Measurements from ENCODE around the gene RBM12. TPM values are rescaled to one million over a fixed set of nuclear protein-coding genes. Genes with fewer than 3 reads are reported as not detected.
"Not testable (repeated sequence)": the region's sequence is repeated elsewhere in the genome, so short reads cannot be mapped to it uniquely, and the experiment has no call there.

The RBM12 gene
- total RNA-seq: 77.7 TPM

DNA sequence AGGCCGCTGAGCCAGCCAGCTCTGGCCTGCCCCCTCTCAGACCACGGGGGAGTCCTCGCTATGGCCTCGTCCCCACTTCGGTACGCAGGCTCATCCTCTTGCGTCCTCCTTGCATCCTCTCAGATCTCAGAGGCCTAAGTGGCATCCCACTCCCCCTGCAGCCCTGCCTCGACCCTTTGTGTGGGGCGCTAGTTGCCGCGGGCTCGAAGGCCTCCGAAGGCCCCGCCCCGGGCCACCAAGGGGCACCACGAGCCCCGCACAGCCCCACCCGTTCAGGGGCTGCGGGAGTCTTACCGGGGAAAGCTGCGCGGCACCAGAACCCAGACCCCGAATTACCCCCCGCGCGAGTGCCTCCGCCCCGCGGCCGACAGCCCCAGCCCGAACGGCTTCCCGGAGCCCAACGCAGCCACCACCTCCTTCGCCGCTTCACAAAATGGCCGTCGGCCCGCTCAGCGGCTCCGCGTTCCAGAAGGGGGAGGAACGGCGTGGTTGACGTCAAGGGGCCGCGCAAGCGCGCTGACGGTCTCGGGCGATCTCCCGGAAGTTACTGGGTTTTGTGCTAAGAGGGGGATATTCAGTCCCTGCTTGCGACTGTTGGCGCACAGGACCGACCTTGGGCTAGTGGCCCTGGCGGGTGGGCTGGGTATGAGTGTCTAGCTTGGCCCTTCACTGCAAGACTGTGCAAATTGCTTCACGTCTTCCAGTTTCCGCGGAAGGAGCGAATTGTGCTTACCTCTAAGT is at the start of gene RBM12, which contains the start of gene CPNE1:
RBM12 (minus strand) TSS at position 435 of the 741 bp plus-strand sequence. CDS start 9,578 bp downstream, outside the sequence.
CPNE1 (minus strand) TSS at position 435 of the 741 bp plus-strand sequence. CDS start 31,977 bp downstream, outside the sequence.
- peak; percentile 96 for DNase-seq (ENCODE audit: low spot score)
- intact Hi-C loops (cut with DNase I): no loop called here
- peak; percentile 97 for ATAC-seq

GRCh38 chr20:35714127-35714526 is 49.4 kb upstream of the RBM12 start:
- no peak for ATAC-seq
- intact Hi-C loops (cut with DNase I): no loop called here
- DNase-seq (ENCODE audit: low spot score): no peak

DNA sequence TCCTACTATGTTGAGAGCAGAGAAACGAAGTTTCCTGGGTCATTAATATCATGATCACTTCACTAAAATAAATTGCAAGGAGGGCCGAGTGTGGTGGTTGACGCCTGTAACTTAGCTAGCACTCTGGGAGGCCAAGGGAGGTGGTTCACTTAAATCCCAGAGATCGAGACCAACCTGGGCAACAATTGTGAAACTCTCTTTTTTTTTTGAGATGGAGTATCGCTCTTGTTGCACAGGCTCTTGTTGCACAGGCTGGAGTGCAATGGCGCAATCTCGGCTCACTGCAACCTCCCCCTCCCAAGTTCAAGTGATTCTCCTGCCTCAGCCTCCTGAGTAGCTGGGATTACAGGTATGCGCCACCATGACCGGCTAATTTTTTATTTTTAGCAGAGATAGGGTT is 48.4 kb upstream of the RBM12 start:
- DNase-seq (ENCODE audit: low spot score); intact Hi-C loops (cut with DNase I); ATAC-seq: not testable (repeated sequence)

- intact Hi-C loops (cut with DNase I): no loop called here
- no peak for DNase-seq (ENCODE audit: low spot score)
- ATAC-seq: no peak
Measured at GRCh38 chr20:35711588-35712209, 47.0 kb upstream of the RBM12 start.

DNA sequence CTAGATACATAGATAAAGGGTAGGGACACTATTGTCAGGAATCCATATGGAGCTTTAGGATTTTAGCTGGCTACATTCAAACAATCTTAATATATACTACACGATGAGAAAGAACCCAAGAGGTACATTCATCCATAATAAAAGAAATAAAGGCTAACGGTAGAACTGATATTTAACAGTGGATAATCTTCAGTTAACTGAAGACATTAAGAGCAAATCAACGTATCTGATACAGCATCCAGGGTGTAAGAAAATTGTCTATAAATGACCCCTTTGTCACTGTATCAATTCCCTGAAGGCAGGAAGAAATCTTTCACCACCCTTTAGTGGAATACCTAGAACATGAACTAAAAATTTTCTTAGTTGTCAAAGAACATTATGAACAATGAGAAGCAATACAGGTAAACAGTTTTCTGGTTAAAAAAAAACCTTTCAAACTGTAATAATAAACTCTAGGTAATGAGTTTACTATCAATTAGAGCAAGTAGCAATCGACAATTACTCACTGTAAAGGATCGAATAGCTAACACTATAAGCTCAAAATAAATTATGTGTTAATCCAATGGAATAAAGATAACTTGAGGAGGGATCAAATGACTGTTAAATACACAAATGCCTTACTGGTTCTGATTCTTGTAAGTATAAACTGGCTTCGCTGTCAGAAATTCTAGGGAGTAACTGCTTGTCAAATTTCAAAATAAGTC is 46.3 kb upstream of the RBM12 start:
- ATAC-seq: no peak
- intact Hi-C loops (cut with DNase I): no loop called here
- DNase-seq (ENCODE audit: low spot score): no peak

GRCh38 chr20:35710039-35710438 is 45.3 kb upstream of the RBM12 start:
- no peak for ATAC-seq
- DNase-seq (ENCODE audit: low spot score): no peak
- intact Hi-C loops (cut with DNase I): no loop called here

GRCh38 chr20:35709259-35709658 is 44.6 kb upstream of the RBM12 start:
- DNase-seq (ENCODE audit: low spot score): no peak
- intact Hi-C loops (cut with DNase I): no loop called here

DNA sequence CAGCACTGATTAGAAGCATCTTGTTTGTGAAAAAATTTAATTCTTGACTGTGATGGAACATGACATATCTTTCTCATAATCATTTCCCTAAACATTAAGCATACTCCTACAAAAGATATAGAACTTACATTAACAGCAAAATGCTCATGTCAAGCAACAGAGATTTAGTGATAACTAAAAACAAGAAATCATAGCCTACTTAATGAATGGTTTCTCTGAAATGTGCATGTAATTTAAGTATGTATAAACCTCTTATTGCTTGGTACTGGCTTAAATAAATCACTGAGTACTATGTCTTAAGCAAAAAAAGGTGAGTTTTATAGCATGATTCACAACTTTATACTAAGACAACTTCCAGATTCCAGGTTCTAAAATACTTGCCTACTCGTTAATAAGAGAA is 43.8 kb upstream of the RBM12 start:
- no peak for ATAC-seq
- no peak for DNase-seq (ENCODE audit: low spot score)
- intact Hi-C loops (cut with DNase I): no loop called here

More at GRCh38 chr20:35709259-35709658, 44.6 kb upstream of the RBM12 start:
- no peak for ATAC-seq

DNA sequence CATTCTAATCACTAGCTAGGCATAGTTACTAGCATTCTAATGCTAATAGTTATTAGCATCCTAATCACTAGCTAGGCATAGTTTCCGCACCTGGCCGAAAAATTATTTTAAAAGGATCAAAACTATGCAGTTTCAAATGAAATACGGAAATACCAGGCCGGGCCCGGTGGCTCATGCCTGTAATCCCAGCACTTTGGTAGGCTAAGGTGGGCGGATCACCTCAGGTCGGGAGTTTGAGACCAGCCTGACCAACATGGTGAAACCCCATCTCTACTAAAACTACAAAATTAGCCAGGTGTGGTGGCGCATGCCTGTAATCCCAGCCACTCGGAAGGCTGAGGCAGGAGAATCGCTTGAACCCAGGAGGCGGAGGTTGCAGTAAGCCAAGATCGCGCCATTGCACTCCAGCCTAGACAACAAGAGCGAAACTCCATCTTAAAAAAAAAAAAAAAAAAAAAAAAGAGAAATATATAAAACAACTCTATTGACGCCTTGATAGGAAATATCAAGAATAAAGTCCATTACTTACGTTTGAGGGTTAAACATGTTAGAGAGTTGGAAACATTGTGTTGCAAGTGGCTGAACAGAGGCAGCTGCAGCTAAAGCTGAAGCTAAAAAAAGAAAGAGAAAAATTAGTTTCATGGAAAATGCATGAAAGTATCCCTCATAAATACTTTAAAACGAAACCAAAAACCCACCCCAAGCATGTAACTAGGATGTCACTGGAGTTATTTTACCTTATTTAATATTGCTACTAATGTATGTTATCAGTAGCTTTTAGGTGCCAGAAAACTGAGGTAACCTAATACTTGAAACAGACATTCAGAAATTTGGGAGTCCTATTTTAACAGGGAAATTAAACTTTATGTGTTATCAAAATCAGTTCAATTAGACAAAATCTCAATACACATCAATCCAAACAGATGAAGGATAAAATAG is 42.2 kb upstream of the RBM12 start:
- peak; percentile 39 for DNase-seq (ENCODE audit: low spot score)
- intact Hi-C loops (cut with DNase I): not testable (repeated sequence)

DNA sequence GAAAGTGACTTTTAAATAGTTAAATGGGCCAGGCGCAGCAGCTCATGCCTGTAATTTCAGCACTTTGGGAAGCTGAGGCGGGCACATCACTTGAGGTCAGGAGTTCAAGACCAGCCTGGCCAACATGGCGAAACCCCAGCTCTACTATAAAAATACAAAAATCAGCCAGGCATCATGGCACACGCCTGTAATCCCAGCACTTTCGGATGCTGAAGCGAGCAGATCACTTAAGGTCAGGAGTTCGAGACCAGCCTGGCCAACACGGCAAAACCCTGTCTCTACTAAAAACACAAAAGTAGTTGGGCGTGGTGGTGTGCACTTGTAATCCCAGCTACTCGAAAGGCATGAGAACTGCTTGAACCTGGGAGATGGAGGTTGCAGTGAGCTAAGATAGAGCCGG is 41.2 kb upstream of the RBM12 start:
- DNase-seq (ENCODE audit: low spot score); intact Hi-C loops (cut with DNase I); ATAC-seq: not testable (repeated sequence)

More for the DNA sequence above, 42.2 kb upstream of the RBM12 start:
- not testable (repeated sequence) for ATAC-seq

- no peak for ATAC-seq
- no peak for DNase-seq (ENCODE audit: low spot score)
- intact Hi-C loops (cut with DNase I): no loop called here
Measured at GRCh38 chr20:35704514-35705261, 40.0 kb upstream of the RBM12 start.

GRCh38 chr20:35702824-35703695 is 38.4 kb upstream of the RBM12 start:
- intact Hi-C loops (cut with DNase I): no loop called here
- ATAC-seq (no peak), DNase-seq (ENCODE audit: low spot score) (no peak)

DNA sequence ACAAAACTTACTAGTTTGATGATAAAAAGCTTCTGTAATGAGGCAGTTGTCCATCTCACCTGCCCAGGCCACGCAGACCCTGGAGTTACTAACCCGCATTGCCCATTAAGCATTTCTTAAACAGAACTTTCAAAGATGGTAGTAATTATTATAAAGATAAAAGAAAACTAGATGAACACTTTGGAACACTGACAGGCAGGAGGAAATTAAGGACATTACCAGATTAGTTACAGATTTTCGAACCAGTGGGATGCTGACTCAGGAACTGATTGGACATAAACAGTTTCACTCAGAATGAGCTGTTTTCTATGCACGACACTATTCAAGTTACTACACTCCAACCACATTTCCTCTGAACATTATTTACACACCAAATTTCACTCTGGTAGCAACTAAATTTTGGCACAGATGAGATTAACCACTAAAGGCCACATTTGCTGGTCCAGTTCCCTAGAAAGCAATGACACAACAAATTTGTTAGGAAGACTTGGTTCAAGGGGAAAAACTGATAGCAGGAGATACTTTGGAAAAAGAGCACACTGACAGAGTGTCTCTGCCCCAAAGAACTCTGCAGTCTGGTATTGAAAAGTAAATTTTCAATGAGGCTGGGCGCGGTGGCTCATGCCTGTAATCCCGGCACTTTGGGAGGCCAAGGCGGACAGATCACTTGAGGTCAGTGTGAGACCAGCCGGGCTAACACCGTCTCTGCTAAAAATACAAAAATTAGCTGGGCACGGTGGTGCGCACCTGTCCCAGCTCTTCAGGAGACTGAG is 37.5 kb upstream of the RBM12 start:
- ATAC-seq (no peak), DNase-seq (ENCODE audit: low spot score) (no peak)
- intact Hi-C loops (cut with DNase I): no loop called here

- intact Hi-C loops (cut with DNase I): no loop called here
- ATAC-seq (no peak), DNase-seq (ENCODE audit: low spot score) (no peak)
Measured at GRCh38 chr20:35700625-35701148, 36.0 kb upstream of the RBM12 start.

DNA sequence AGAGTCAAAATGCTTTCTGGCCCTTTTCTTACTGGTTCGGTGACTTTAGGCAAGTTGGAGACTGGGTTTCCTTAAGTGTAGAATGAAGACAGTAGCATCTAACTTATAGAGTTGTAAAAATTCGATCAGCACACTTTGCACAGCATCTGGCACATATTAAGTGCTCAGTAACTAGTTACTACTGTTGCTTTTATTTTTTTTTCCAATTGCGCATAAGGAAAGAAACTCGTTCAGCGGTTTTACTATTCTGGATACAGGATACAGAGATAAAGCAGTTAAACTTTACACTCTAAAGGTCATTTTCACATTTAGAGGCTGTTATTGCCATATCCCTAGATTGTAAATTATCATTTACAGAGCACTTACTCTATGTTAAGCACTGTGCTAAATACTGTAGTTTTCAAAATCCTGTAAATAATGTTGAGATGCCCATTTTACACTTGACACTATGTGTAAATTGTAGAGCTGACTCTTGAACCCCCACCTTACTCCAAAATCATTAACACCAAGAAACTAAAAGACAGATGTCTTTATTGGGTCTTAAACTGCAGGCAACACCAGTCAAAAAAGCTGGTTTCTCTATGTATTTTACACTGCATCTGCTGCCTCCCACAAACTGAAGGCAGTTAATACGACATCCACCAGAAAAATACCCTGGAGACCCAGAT is 35.4 kb upstream of the RBM12 start:
- intact Hi-C loops (cut with DNase I): no loop called here
- DNase-seq (ENCODE audit: low spot score): no peak

More for the DNA sequence above, 35.4 kb upstream of the RBM12 start:
- ATAC-seq: no peak
